GM12878 (cell line): Measurements from ENCODE around the gene ARHGAP15. TPM values are rescaled to one million over a fixed set of nuclear protein-coding genes. Genes with fewer than 3 reads are reported as not detected.

Experiments
- ATAC-seq: fragments of 200-7000 bp; cut with Tn5 transposase; 3 replicates; pipeline ENCODE4 v1.9.1; 2020; ENCODE audit warnings: mild to moderate bottlenecking, moderate library complexity
- BruUV-seq: library from RNA; stranded (reverse); fragments of 400-500 nt; replicated peaks from 2 replicates; lab custom pipeline; 2021; lab: Mats Ljungman, UMichigan
- CTCF ChIA-PET: fragments of 300-600 bp; sonication (Branson Sonifier 250); formaldehyde crosslinking; extraction: SDS; loops from one replicate; lab custom pipeline; 2021; ENCODE audit warnings: inconsistent platforms; lab: Yijun Ruan, JAX
- POLR2A ChIA-PET: fragments of 350-600 bp; formaldehyde crosslinking; extraction: SDS; loops from one replicate; lab custom pipeline; 2021; ENCODE audit warnings: inconsistent platforms; lab: Charles Lee
- RAD21 ChIA-PET: fragments of 300-600 bp; sonication (Branson Sonifier 250); formaldehyde crosslinking; loops from one replicate; lab custom pipeline; 2023; ENCODE audit warnings: antibody characterized with exemption; ENCODE audit not compliant: unreplicated experiment; lab: Charles Lee
- SMC1A ChIA-PET: fragments of 300-600 bp; sonication (Branson Sonifier 250); formaldehyde crosslinking; loops from one replicate; lab custom pipeline; 2023; ENCODE audit not compliant: unreplicated experiment, uncharacterized antibody; lab: Charles Lee
- DNase-seq: peaks from one replicate; pipeline ENCODE4 v3.0.0-alpha.2; 2011; ENCODE audit warnings: low read depth, low spot score
- FAIRE-seq: peaks from 3 replicates; lab custom pipeline; 2011; peaks lifted over from hg19 to GRCh38; lab: Jason Lieb, UNC
- H2AFZ ChIP-seq: 2 replicates; pipeline ENCODE4 v1.6.0; 2011; ENCODE audit warnings: low read depth, low read length, control low read depth; ENCODE audit not compliant: control insufficient read depth
- H3K27ac ChIP-seq: 2 replicates; pipeline ENCODE4 v1.5.1; 2011; ENCODE audit warnings: control low read depth; ENCODE audit not compliant: control insufficient read depth, insufficient read depth
- H3K27me3 ChIP-seq, 2 experiments: replicated peaks in 1 of 2; 2 replicates each; pipeline versions ENCODE4 v1.6.0 to v1.6.1; 2011; ENCODE audit warnings: low read length in 1 of 2; ENCODE audit not compliant: control insufficient read depth in 2 of 2, insufficient read depth in 2 of 2
- H3K36me3 ChIP-seq, 2 experiments: 2 replicates each; pipeline ENCODE4 v1.5.1; 2011; ENCODE audit warnings: low read length in 1 of 2; ENCODE audit not compliant: control insufficient read depth in 2 of 2, insufficient read depth in 2 of 2
- H3K4me1 ChIP-seq: 2 replicates; pipeline ENCODE4 v1.6.1; 2011; ENCODE audit warnings: mild to moderate bottlenecking, low read length, moderate library complexity, mixed read lengths; ENCODE audit not compliant: control insufficient read depth, insufficient read depth
- H3K4me2 ChIP-seq: 2 replicates; pipeline ENCODE4 v1.6.0; 2011; ENCODE audit warnings: control low read depth; ENCODE audit not compliant: control insufficient read depth, insufficient read depth
- H3K4me3 ChIP-seq: fragments of 200-600 bp; sonication (generic); 2 replicates; pipeline ENCODE4 v1.5.1; 2016
- H3K79me2 ChIP-seq: 2 replicates; pipeline ENCODE4 v1.6.0; 2011; ENCODE audit warnings: low read length; ENCODE audit not compliant: control insufficient read depth, insufficient read depth
- H3K9ac ChIP-seq: 2 replicates; pipeline ENCODE4 v1.8.0; 2011; ENCODE audit warnings: low read length, control low read depth, mixed read lengths; ENCODE audit not compliant: control insufficient read depth, insufficient read depth
- H3K9me3 ChIP-seq: replicated peaks from 3 replicates; pipeline ENCODE4 v1.5.1; 2011; ENCODE audit warnings: mild to moderate bottlenecking, low read length; ENCODE audit not compliant: control insufficient read depth, insufficient read depth
- H4K20me1 ChIP-seq: 2 replicates; pipeline ENCODE4 v1.6.0; 2011; ENCODE audit not compliant: control insufficient read depth, insufficient read depth
- ATF7 ChIP-seq: fragments of 450-650 bp; IDR thresholded peaks from 2 replicates; pipeline ENCODE4 v1.6.1; 2016; ENCODE audit warnings: low read depth, mild to moderate bottlenecking
- CREM ChIP-seq: IDR thresholded peaks from 2 replicates; pipeline ENCODE4 v1.6.1; 2014; ENCODE audit warnings: antibody characterized with exemption, low read depth
- DPF2 ChIP-seq: fragments of 450-650 bp; IDR thresholded peaks from 2 replicates; pipeline ENCODE4 v1.6.1; 2017; ENCODE audit warnings: mild to moderate bottlenecking
- IKZF1 ChIP-seq: fragments of 450-650 bp; conservative IDR thresholded peaks from 2 replicates; pipeline ENCODE4 v1.6.1; 2017; ENCODE audit warnings: antibody characterized with exemption, mild to moderate bottlenecking
- POLR2AphosphoS5 ChIP-seq: IDR thresholded peaks from 2 replicates; pipeline ENCODE4 v1.6.1; 2011; ENCODE audit warnings: mild to moderate bottlenecking, low read length, inconsistent platforms
- STAT3 ChIP-seq: IDR thresholded peaks from 2 replicates; pipeline ENCODE4 v1.6.1; 2011; ENCODE audit warnings: low read depth, low read length, improper control_type of control experiment
- in situ Hi-C: fragments of 300-500 bp; cut with MboI; formaldehyde crosslinking; loops from 9 replicates; pipeline ENCODE4 v1.14.3; 2018; ENCODE audit warnings: mixed read lengths
- intact Hi-C: fragments of 100-400 bp; cut with micrococcal nuclease; formaldehyde crosslinking; loops from one replicate; pipeline ENCODE4 v1.14.2; 2022; ENCODE audit not compliant: unreplicated experiment
- polyA plus RNA-seq, 11 experiments: library from polyadenylated mRNA; depleted of rRNA in 4 of 11; unstranded in 6 of 11; stranded (reverse) in 5 of 11; fragments of >200 nt; fragmentation: Nextera tagmentation in 4 of 11; fragmentation: Illumina TruSeq in 1 of 11; extraction: Ambion mirVana in 4 of 11; extraction: Trizol in 1 of 11; gene quantifications; 1 replicate in 1 of 11; 2 replicates in 10 of 11; pipeline versions ENCODE4 v1.2.1 to v1.2.3, GENCODE V29; 2011 to 2016; ENCODE audit warnings: inconsistent platforms in 2 of 11, missing spikeins in 2 of 11, low read depth in 1 of 11
- total RNA-seq, 4 experiments: library from RNA; depleted of rRNA in 3 of 4; stranded (reverse); fragments of >200 nt in 3 of 4; fragmentation: Illumina TruSeq in 1 of 4; extraction: Trizol in 1 of 4; gene quantifications; 2 replicates each; pipeline versions ENCODE4 v1.2.1 to v1.2.3, GENCODE V29; 2013 to 2021
- TF ChIP-seq, protein P1 (sequence below): fragments of 450-650 bp; IDR thresholded peaks from 2 replicates; pipeline ENCODE4 v1.6.1; 2018; ENCODE audit warnings: borderline replicate concordance, mild to moderate bottlenecking; ENCODE audit not compliant: partially characterized antibody
- TF ChIP-seq, protein P2 (sequence below): fragments of 450-650 bp; formaldehyde crosslinking; IDR thresholded peaks from 2 replicates; pipeline ENCODE4 v1.4.0; 2020; ENCODE audit warnings: mild to moderate bottlenecking, moderate library complexity

ARHGAP15 gene
- total and polyA plus RNA-seq, 10 of the 15 experiments (the other 5 are each of a cell fraction or from before 2014, with no cell fraction given), result 38.0 to 92.6 (median 66.7) TPM

DNA sequence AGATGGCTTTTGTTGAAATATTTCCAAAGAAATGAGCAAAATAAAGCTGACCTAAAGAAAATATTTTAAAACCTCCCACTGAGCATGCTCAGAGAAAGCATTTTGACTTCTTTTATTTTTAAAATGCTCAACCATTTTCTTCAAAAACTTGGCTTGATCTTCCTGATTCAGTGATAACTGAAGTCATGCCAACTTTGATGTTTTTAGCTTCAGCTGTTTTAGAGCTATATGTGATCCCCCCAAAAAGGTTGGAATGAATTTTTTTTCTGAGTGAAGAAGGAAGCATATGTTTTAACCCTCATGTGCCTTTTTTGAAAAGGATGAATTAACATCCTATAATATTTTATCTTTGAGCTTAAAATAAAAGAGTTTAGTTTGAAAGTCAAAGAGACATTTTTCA lies 612.0 kb downstream of the ARHGAP15 start:
- Histone ChIP-seq H3K27me3 (no peaks in the 10 kb centered on the region), H4K20me1 (no peaks in the 10 kb centered on the region), H3K4me3 (no peak overlapping the region), H3K79me2 (no peaks in the 10 kb centered on the region), H3K4me2 (no peak overlapping the region), H3K27ac (no peak overlapping the region), H2AFZ (no peak overlapping the region), H3K9me3 (no peaks in the 10 kb centered on the region), H3K9ac (no peak overlapping the region), H3K4me1 (no peaks in the 10 kb centered on the region), H3K36me3 (no peaks in the 10 kb centered on the region)
- SMC1A ChIA-PET, result interaction anchor here (0.6 to 1.7 kb wide), 6 partner anchors 8 to 1114 kb away, joined by 3 to 4 read pairs (median 4); no protein-coding TSS in a partner anchor
- BruUV-seq, result no TSS peak
- RAD21 ChIA-PET, result no interaction called here
- TF ChIP-seq POLR2AphosphoS5 (no peak), DPF2 (no peak), STAT3 (no peak), IKZF1 (no peak), CREM (no peak), ATF7 (no peak)
- TF ChIP-seq, protein P1, sequence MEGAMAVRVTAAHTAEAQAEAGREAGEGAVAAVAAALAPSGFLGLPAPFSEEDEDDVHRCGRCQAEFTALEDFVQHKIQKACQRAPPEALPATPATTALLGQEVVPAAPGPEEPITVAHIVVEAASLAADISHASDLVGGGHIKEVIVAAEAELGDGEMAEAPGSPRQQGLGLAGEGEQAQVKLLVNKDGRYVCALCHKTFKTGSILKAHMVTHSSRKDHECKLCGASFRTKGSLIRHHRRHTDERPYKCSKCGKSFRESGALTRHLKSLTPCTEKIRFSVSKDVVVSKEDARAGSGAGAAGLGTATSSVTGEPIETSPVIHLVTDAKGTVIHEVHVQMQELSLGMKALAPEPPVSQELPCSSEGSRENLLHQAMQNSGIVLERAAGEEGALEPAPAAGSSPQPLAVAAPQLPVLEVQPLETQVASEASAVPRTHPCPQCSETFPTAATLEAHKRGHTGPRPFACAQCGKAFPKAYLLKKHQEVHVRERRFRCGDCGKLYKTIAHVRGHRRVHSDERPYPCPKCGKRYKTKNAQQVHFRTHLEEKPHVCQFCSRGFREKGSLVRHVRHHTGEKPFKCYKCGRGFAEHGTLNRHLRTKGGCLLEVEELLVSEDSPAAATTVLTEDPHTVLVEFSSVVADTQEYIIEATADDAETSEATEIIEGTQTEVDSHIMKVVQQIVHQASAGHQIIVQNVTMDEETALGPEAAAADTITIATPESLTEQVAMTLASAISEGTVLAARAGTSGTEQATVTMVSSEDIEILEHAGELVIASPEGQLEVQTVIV, result no peak
- TF ChIP-seq, protein P2, sequence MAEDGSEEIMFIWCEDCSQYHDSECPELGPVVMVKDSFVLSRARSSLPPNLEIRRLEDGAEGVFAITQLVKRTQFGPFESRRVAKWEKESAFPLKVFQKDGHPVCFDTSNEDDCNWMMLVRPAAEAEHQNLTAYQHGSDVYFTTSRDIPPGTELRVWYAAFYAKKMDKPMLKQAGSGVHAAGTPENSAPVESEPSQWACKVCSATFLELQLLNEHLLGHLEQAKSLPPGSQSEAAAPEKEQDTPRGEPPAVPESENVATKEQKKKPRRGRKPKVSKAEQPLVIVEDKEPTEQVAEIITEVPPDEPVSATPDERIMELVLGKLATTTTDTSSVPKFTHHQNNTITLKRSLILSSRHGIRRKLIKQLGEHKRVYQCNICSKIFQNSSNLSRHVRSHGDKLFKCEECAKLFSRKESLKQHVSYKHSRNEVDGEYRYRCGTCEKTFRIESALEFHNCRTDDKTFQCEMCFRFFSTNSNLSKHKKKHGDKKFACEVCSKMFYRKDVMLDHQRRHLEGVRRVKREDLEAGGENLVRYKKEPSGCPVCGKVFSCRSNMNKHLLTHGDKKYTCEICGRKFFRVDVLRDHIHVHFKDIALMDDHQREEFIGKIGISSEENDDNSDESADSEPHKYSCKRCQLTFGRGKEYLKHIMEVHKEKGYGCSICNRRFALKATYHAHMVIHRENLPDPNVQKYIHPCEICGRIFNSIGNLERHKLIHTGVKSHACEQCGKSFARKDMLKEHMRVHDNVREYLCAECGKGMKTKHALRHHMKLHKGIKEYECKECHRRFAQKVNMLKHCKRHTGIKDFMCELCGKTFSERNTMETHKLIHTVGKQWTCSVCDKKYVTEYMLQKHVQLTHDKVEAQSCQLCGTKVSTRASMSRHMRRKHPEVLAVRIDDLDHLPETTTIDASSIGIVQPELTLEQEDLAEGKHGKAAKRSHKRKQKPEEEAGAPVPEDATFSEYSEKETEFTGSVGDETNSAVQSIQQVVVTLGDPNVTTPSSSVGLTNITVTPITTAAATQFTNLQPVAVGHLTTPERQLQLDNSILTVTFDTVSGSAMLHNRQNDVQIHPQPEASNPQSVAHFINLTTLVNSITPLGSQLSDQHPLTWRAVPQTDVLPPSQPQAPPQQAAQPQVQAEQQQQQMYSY (CRISPR knock-in tag), result no peak
- ATAC-seq (no peak), FAIRE-seq (no peak), DNase-seq (no peak)
- in situ Hi-C loops, result no loop called here
- intact Hi-C loops, result no loop called here
- POLR2A ChIA-PET, result no interaction called here
- CTCF ChIA-PET, result interaction anchor here (1.3 kb wide), 1 partner anchor 9 kb away, joined by 3 read pairs; no protein-coding TSS in a partner anchor
